GM23338 (cell line): ENCODE data around the gene ORAI2. TPM values are rescaled to one million over a fixed set of nuclear protein-coding genes. Genes with fewer than 3 reads are reported as not detected.

ENCODE experiments used
- ATAC-seq: fragments of 200-7000 bp; cut with Tn5 transposase; 3 replicates; pipeline ENCODE4 v1.9.1; 2020
- DNase-seq: peaks from one replicate; pipeline ENCODE4 v3.0.0-alpha.2; 2015; ENCODE audit warnings: low spot score
- H2AFZ ChIP-seq: fragments of 200-600 bp; sonication (generic); 2 replicates; pipeline ENCODE4 v1.8.0; 2016; ENCODE audit warnings: antibody characterized with exemption, mild to moderate bottlenecking, moderate library complexity
- H3F3A ChIP-seq: fragments of 200-600 bp; sonication (generic); replicated peaks from 2 replicates; pipeline ENCODE4 v1.8.0; 2017; ENCODE audit warnings: antibody characterized with exemption, mixed run types, low read depth
- H3K27ac ChIP-seq: fragments of 200-600 bp; sonication (generic); 2 replicates; pipeline ENCODE4 v1.6.1; 2016; ENCODE audit warnings: low read depth
- H3K27me3 ChIP-seq: fragments of 200-600 bp; sonication (generic); 2 replicates; pipeline ENCODE4 v1.8.0; 2016; ENCODE audit warnings: mild to moderate bottlenecking, mixed run types, moderate library complexity; ENCODE audit not compliant: insufficient read depth
- H3K36me3 ChIP-seq: fragments of 200-600 bp; sonication (generic); 2 replicates; pipeline ENCODE4 v1.8.0; 2016; ENCODE audit warnings: mild to moderate bottlenecking; ENCODE audit not compliant: insufficient read depth
- H3K4me1 ChIP-seq: fragments of 200-600 bp; sonication (generic); 2 replicates; pipeline ENCODE4 v1.8.0; 2016; ENCODE audit warnings: mild to moderate bottlenecking, moderate library complexity; ENCODE audit not compliant: insufficient read depth
- H3K4me2 ChIP-seq: fragments of 200-600 bp; sonication (generic); 2 replicates; pipeline ENCODE4 v1.7.1; 2017; ENCODE audit warnings: mixed run types
- H3K4me3 ChIP-seq: fragments of 200-600 bp; sonication (generic); 2 replicates; pipeline ENCODE4 v1.6.1; 2016; ENCODE audit warnings: mixed run types
- H3K79me2 ChIP-seq: fragments of 200-600 bp; sonication (generic); replicated peaks from 2 replicates; pipeline ENCODE4 v1.8.0; 2017; ENCODE audit warnings: mild to moderate bottlenecking; ENCODE audit not compliant: insufficient read depth
- H3K9me2 ChIP-seq: fragments of 200-600 bp; sonication (generic); 2 replicates; pipeline ENCODE4 v1.8.0; 2017; ENCODE audit not compliant: insufficient read depth
- H4K20me1 ChIP-seq: fragments of 200-600 bp; sonication (generic); replicated peaks from 2 replicates; pipeline ENCODE4 v1.8.0; 2017; ENCODE audit warnings: mild to moderate bottlenecking; ENCODE audit not compliant: insufficient read depth
- H3K27ac Mint-ChIP-seq: 2 replicates; pipeline ENCODE4 v1.8.0; 2020; ENCODE audit warnings: inconsistent platforms, mild to moderate bottlenecking, moderate library complexity, mixed read lengths
- H3K27me3 Mint-ChIP-seq: 3 replicates; pipeline ENCODE4 v1.8.0; 2022; ENCODE audit warnings: low read depth, mild to moderate bottlenecking, moderate library complexity, mixed read lengths, inconsistent platforms; ENCODE audit not compliant: insufficient read depth, poor library complexity
- H3K36me3 Mint-ChIP-seq: 3 replicates; pipeline ENCODE4 v1.8.0; 2021; ENCODE audit warnings: low read depth, mild to moderate bottlenecking, inconsistent platforms, moderate library complexity, mixed read lengths
- H3K4me1 Mint-ChIP-seq: 3 replicates; pipeline ENCODE4 v1.8.0; 2020; ENCODE audit warnings: mild to moderate bottlenecking, inconsistent platforms, mixed read lengths
- H3K4me3 Mint-ChIP-seq: 3 replicates; pipeline ENCODE4 v1.8.0; 2021; ENCODE audit warnings: moderate library complexity, mild to moderate bottlenecking, inconsistent platforms, mixed read lengths
- H3K9me3 Mint-ChIP-seq: 3 replicates; pipeline ENCODE4 v1.8.0; 2020; ENCODE audit warnings: moderate library complexity, mild to moderate bottlenecking, inconsistent platforms, mixed read lengths
- ETS1 ChIP-seq: IDR thresholded peaks from 2 replicates; pipeline ENCODE4 v1.6.1; 2016; ENCODE audit warnings: antibody characterized with exemption
- EZH2phosphoT487 ChIP-seq: fragments of 200-600 bp; sonication (generic); IDR thresholded peaks from one replicate; pipeline ENCODE4 v1.8.1; 2018; ENCODE audit warnings: antibody characterized with exemption; ENCODE audit not compliant: unreplicated experiment
- NANOG ChIP-seq: IDR thresholded peaks from 2 replicates; pipeline ENCODE4 v1.6.1; 2016; ENCODE audit warnings: antibody characterized with exemption, borderline replicate concordance
- REST ChIP-seq: IDR thresholded peaks from one replicate; pipeline ENCODE4 v1.6.1; 2018; ENCODE audit warnings: antibody characterized with exemption; ENCODE audit not compliant: unreplicated experiment
- ZNF114 ChIP-seq: fragments of 250-450 bp; sonication (Bioruptor Pico); IDR thresholded peaks from 2 replicates; pipeline ENCODE4 v1.5.0; 2020; ENCODE audit warnings: mild to moderate bottlenecking, moderate library complexity
- ZNF331 ChIP-seq: fragments of 250-450 bp; sonication (Bioruptor Pico); IDR thresholded peaks from 2 replicates; pipeline ENCODE4 v1.5.0; 2020; ENCODE audit warnings: low read depth, mild to moderate bottlenecking, moderate library complexity
- ZNF462 ChIP-seq: fragments of 250-450 bp; sonication (Bioruptor Pico); IDR thresholded peaks from 2 replicates; pipeline ENCODE4 v1.5.0; 2020; ENCODE audit warnings: mild to moderate bottlenecking, moderate library complexity
- polyA plus RNA-seq: library from polyadenylated mRNA; unstranded; fragments of >200 nt; fragmentation: Nextera tagmentation; extraction: Ambion mirVana; gene quantifications from 2 replicates; pipeline ENCODE4 v1.2.1, GENCODE V29; 2016
- total RNA-seq: library from RNA; depleted of rRNA; stranded (reverse); fragments of >200 nt; shearing (Covaris generic); gene quantifications from 2 replicates; pipeline ENCODE4 v1.2.3, GENCODE V29; 2014

Gene ORAI2
- total and polyA plus RNA-seq, 2 experiments from 2014 or later: 6.6 to 33.8 TPM

- no peak for TF ChIP-seq ZNF462 (CRISPR knock-in tag)
- no peak for TF ChIP-seq ZNF114 (CRISPR knock-in tag)
- no peak for TF ChIP-seq ZNF331
- no peak for TF ChIP-seq ETS1
- TF ChIP-seq EZH2phosphoT487: no peak
- no peak for TF ChIP-seq NANOG
Observed at GRCh38 chr7:102446387-102447156, 13.2 kb downstream of the ORAI2 start (continued).

- Mint-ChIP-seq H3K4me1 (peaks cover 4% of the 10 kb centered on the region; the same call in 1 of the 3 replicates), H3K9me3 (no peaks in the 10 kb centered on the region), H3K36me3 (peaks cover 8% of the 10 kb centered on the region; the same call in 2 of the 3 replicates), H3K27ac (no peak overlapping the region), H3K4me3 (no peak overlapping the region), H3K27me3 (peaks cover 2% of the 10 kb centered on the region)
- Histone ChIP-seq H3K36me3 (no peaks in the 10 kb centered on the region), H2AFZ (no peak overlapping the region), H3K27ac (no peak overlapping the region), H3F3A (0 out of 2 replicates have a peak, but pooled peaks cover 4% of the 10 kb centered on the region), H3K79me2 (no peaks in the 10 kb centered on the region), H3K4me1 (peaks cover 2% of the 10 kb centered on the region; the same call in 1 of the 2 replicates), H3K4me3 (no peak overlapping the region), H4K20me1 (no peaks in the 10 kb centered on the region; the same call in 1 of the 2 replicates), H3K4me2 (no peak overlapping the region), H3K9me2 (no peaks in the 10 kb centered on the region), H3K27me3 (no peaks in the 10 kb centered on the region)
- DNase-seq: no peak
- ATAC-seq: no peak
- no peak for TF ChIP-seq REST
- no peak for TF ChIP-seq ZNF331
Observed at GRCh38 chr7:102447311-102447710, 13.9 kb downstream of the ORAI2 start.
